ENCODE measurements around the gene ABLIM1. TPM values are rescaled to one million over a fixed set of nuclear protein-coding genes. Genes with fewer than 3 reads are reported as not detected.

The ABLIM1 gene
- total RNA-seq, 1 donor from 2014 or later, result 152 TPM

DNA sequence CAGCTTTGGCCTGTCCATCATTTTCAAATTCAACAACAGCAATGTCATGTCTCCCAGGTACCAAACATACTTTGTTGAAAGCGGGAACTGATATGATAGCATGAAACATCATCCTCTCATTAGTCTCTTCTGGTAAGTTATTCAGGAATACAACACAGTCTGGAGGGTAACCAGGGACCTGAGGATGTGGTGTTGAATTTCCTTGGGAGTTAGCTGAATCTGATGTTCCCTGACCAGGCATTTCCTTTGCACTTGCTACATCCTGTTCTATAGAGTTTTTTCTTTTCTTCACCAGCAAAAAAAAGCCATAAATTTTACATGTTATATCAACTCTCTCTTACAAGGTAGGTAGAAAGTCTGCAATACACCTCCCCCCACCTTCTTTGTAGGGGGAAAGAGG, 156.0 kb downstream of the ABLIM1 start:
- Histone ChIP-seq H3K36me3 (ENCODE audit: control insufficient read depth, insufficient read depth, low read length) (no peaks in the 10 kb centered on the region), H3K4me3 (ENCODE audit: low read depth, low read length) (no peak overlapping the region), H3K27me3 (ENCODE audit: control insufficient read depth, insufficient read depth, low read length) (no peaks in the 10 kb centered on the region)
- TF ChIP-seq, protein P1, sequence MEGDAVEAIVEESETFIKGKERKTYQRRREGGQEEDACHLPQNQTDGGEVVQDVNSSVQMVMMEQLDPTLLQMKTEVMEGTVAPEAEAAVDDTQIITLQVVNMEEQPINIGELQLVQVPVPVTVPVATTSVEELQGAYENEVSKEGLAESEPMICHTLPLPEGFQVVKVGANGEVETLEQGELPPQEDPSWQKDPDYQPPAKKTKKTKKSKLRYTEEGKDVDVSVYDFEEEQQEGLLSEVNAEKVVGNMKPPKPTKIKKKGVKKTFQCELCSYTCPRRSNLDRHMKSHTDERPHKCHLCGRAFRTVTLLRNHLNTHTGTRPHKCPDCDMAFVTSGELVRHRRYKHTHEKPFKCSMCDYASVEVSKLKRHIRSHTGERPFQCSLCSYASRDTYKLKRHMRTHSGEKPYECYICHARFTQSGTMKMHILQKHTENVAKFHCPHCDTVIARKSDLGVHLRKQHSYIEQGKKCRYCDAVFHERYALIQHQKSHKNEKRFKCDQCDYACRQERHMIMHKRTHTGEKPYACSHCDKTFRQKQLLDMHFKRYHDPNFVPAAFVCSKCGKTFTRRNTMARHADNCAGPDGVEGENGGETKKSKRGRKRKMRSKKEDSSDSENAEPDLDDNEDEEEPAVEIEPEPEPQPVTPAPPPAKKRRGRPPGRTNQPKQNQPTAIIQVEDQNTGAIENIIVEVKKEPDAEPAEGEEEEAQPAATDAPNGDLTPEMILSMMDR (IDR thresholded peaks at IDR 0.05; ENCODE audit: insufficient read depth, low read length, severe bottlenecking), result no peak
- no peak for FAIRE-seq
- DNase-seq (ENCODE audit: low read depth), result no peak

DNA sequence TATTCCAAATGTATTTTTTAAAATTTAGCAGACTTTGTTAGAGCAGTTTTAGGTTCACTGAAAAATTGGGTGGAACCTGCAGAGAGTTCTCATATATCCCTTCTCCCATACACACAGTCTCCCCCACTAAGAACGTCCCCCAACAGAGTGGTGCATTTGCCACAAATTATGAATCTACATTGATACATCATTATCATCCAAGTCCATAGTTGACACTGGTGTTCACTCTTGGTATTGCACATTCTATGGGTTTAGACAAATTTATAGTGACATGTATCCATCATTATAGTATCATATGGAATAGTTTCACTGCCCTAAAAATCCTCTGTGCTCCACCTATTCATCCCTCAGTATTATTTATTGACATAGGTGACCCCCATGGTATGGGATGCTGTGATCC, 156.4 kb downstream of the ABLIM1 start:
- DNase-seq (ENCODE audit: low read depth) (no peak), FAIRE-seq (no peak)
- peaks cover 1% of the 10 kb centered on the region for H3K36me3 ChIP-seq (ENCODE audit: control insufficient read depth, insufficient read depth, low read length)
- no peaks in the 10 kb centered on the region for H3K27me3 ChIP-seq (ENCODE audit: control insufficient read depth, insufficient read depth, low read length)
- TF ChIP-seq, protein P1 (IDR thresholded peaks at IDR 0.05; ENCODE audit: insufficient read depth, low read length, severe bottlenecking), result no peak
- H3K4me3 ChIP-seq (ENCODE audit: low read depth, low read length), result no peak overlapping the region

- no peak for DNase-seq (ENCODE audit: low read depth)
- no peak for FAIRE-seq
Observed at GRCh38 chr10:114500643-114501042, 157.4 kb downstream of the ABLIM1 start.

GRCh38 chr10:114499630-114500190, 158.4 kb downstream of the ABLIM1 start:
- DNase-seq (ENCODE audit: low read depth) (peak; percentile 99), FAIRE-seq (peak; percentile 100)
- peaks cover 3% of the 10 kb centered on the region for H3K36me3 ChIP-seq (ENCODE audit: control insufficient read depth, insufficient read depth, low read length)
- H3K4me3 ChIP-seq (ENCODE audit: low read depth, low read length), result no peak overlapping the region
- TF ChIP-seq, protein P1 (IDR thresholded peaks at IDR 0.05; ENCODE audit: insufficient read depth, low read length, severe bottlenecking), result no peak
- H3K27me3 ChIP-seq (ENCODE audit: control insufficient read depth, insufficient read depth, low read length), result no peaks in the 10 kb centered on the region

More at GRCh38 chr10:114500643-114501042, 157.4 kb downstream of the ABLIM1 start:
- H3K36me3 ChIP-seq (ENCODE audit: control insufficient read depth, insufficient read depth, low read length), result peaks cover 1% of the 10 kb centered on the region
- TF ChIP-seq, protein P1 (IDR thresholded peaks at IDR 0.05; ENCODE audit: insufficient read depth, low read length, severe bottlenecking), result no peak
- no peak overlapping the region for H3K4me3 ChIP-seq (ENCODE audit: low read depth, low read length)
- no peaks in the 10 kb centered on the region for H3K27me3 ChIP-seq (ENCODE audit: control insufficient read depth, insufficient read depth, low read length)

GRCh38 chr10:114499116-114499515, 159.0 kb downstream of the ABLIM1 start:
- TF ChIP-seq, protein P1 (IDR thresholded peaks at IDR 0.05; ENCODE audit: insufficient read depth, low read length, severe bottlenecking), result no peak
- peaks cover 3% of the 10 kb centered on the region for H3K36me3 ChIP-seq (ENCODE audit: control insufficient read depth, insufficient read depth, low read length)
- FAIRE-seq (no peak), DNase-seq (ENCODE audit: low read depth) (no peak)
- H3K27me3 ChIP-seq (ENCODE audit: control insufficient read depth, insufficient read depth, low read length), result no peaks in the 10 kb centered on the region
- no peak overlapping the region for H3K4me3 ChIP-seq (ENCODE audit: low read depth, low read length)
